ENCODE results near the gene SBF2. TPM values are rescaled to one million over a fixed set of nuclear protein-coding genes. Genes with fewer than 3 reads are reported as not detected.

SBF2 gene
- total RNA-seq, 1 experiment from 2014 or later: 31.3 TPM

DNA sequence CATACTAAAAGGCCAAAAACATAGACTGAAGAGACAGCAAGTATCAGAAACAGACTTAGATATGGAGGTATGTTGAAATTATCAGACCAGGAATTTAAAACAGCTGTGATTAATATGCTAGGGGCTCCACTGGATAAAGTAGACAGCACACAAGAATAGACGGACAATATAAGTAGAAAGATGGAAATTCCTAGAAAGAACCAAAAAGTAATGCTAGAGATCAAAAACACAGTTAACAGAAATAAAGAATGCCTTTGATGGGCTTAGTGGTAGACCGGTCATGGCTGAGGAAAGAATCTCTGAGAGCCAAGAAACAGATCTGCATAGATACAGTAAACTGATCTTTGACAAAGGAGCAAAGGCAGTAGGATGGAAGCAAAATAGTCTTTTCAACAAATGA is 380.0 kb downstream of the SBF2 start:
- Histone ChIP-seq H3K9ac (ENCODE audit: low read length) (no peak overlapping the region), H3K9me2 (replicated peaks; ENCODE audit: low read length) (no peaks in the 10 kb centered on the region), H2AFZ (ENCODE audit: low read length) (no peak overlapping the region), H3K79me2 (ENCODE audit: low read length) (no peaks in the 10 kb centered on the region), H3K36me3 (ENCODE audit: low read depth, low read length) (no peaks in the 10 kb centered on the region), H3K27me3 (ENCODE audit: low read length) (no peaks in the 10 kb centered on the region), H3K9me3 (ENCODE audit: low read length) (no peaks in the 10 kb centered on the region), H4K20me1 (ENCODE audit: low read length) (no peaks in the 10 kb centered on the region), H3F3A (ENCODE audit: low read length, unreplicated experiment) (no peaks in the 10 kb centered on the region), H3K27ac (ENCODE audit: low read length) (no peak overlapping the region), H3K4me2 (ENCODE audit: low read length) (no peak overlapping the region), H3K4me1 (ENCODE audit: insufficient read depth, low read length) (no peaks in the 10 kb centered on the region), H3K4me3 (ENCODE audit: low read length) (no peak overlapping the region)
- BruUV-seq (replicated peaks): no TSS peak
- no peak for TF ChIP-seq EZH2 (IDR thresholded peaks at IDR 0.05; ENCODE audit: low read length, unreplicated experiment)
- TF ChIP-seq, protein P1, sequence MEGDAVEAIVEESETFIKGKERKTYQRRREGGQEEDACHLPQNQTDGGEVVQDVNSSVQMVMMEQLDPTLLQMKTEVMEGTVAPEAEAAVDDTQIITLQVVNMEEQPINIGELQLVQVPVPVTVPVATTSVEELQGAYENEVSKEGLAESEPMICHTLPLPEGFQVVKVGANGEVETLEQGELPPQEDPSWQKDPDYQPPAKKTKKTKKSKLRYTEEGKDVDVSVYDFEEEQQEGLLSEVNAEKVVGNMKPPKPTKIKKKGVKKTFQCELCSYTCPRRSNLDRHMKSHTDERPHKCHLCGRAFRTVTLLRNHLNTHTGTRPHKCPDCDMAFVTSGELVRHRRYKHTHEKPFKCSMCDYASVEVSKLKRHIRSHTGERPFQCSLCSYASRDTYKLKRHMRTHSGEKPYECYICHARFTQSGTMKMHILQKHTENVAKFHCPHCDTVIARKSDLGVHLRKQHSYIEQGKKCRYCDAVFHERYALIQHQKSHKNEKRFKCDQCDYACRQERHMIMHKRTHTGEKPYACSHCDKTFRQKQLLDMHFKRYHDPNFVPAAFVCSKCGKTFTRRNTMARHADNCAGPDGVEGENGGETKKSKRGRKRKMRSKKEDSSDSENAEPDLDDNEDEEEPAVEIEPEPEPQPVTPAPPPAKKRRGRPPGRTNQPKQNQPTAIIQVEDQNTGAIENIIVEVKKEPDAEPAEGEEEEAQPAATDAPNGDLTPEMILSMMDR (conservative IDR thresholded peaks at IDR 0.05; ENCODE audit: low read depth, low read length): no peak
- no peak for TF ChIP-seq EZH2phosphoT487 (IDR thresholded peaks at IDR 0.05; ENCODE audit: borderline replicate concordance, low read length)
- CTCF ChIA-PET: no interaction called here
- ATAC-seq (no peak), DNase-seq (no peak)
- POLR2A ChIA-PET (ENCODE audit: unreplicated experiment): no interaction called here
- intact Hi-C loops (cut with micrococcal nuclease): no loop called here

DNA sequence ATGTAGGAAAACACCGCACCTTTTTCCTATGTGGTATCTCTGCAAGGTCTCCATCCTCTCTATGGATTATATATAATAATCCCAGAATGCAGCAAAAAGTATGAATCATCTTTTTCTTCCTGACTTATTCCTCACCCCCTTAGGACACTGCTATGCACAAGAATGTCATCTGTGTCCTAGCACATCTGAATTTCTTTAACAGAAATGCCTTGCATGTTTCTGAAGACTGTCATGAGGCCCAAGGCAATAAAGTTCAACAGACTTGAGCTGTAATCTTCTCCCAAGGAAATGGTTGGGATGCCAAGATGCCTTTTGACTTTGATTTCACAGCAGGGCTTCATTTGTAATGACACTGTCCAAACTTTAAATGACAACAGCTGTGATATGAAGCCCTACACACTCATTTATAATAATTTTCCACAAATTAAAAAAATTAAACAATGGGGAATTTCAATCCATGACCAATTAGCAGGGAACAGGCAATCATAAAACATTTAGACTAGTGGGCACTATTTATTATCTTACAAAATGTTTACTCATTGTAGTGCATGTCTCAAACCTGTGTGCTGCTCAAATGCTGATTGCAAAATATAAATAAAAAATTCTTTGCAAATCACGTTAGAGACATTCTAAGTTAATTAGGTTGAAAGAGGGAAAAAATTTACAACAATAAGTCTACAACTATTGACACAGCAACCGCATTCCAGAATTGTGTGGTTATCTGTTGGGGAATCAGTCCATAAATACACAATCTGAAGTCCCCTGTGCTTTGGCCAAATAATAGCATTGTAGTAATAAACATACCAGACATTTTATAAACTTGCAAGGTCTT is 387.8 kb downstream of the SBF2 start:
- Histone ChIP-seq H3K27me3 (ENCODE audit: low read length) (no peaks in the 10 kb centered on the region), H3K4me3 (ENCODE audit: low read length) (peak overlapping the region; percentile 15; the same call in 1 of the 2 replicates), H3K36me3 (ENCODE audit: low read depth, low read length) (no peaks in the 10 kb centered on the region), H2AFZ (ENCODE audit: low read length) (no peak overlapping the region), H3K9me2 (replicated peaks; ENCODE audit: low read length) (no peaks in the 10 kb centered on the region), H3K79me2 (ENCODE audit: low read length) (no peaks in the 10 kb centered on the region), H3F3A (ENCODE audit: low read length, unreplicated experiment) (peaks cover 11% of the 10 kb centered on the region), H4K20me1 (ENCODE audit: low read length) (no peaks in the 10 kb centered on the region), H3K9ac (ENCODE audit: low read length) (no peak overlapping the region), H3K27ac (ENCODE audit: low read length) (peak overlapping the region; percentile 72), H3K9me3 (ENCODE audit: low read length) (no peaks in the 10 kb centered on the region), H3K4me1 (ENCODE audit: insufficient read depth, low read length) (peaks cover 34% of the 10 kb centered on the region), H3K4me2 (ENCODE audit: low read length) (peak overlapping the region; percentile 59)
- DNase-seq: peak; percentile 95
- CTCF ChIA-PET: no interaction called here
- TF ChIP-seq, protein P1 (conservative IDR thresholded peaks at IDR 0.05; ENCODE audit: low read depth, low read length): no peak
- TF ChIP-seq EZH2phosphoT487 (IDR thresholded peaks at IDR 0.05; ENCODE audit: borderline replicate concordance, low read length): no peak
- TF ChIP-seq EZH2 (IDR thresholded peaks at IDR 0.05; ENCODE audit: low read length, unreplicated experiment): no peak
- BruUV-seq (replicated peaks): no TSS peak
- POLR2A ChIA-PET (ENCODE audit: unreplicated experiment): no interaction called here
- intact Hi-C loops (cut with micrococcal nuclease): loop anchor here (5.0 kb wide), 1 partner anchor 44 kb away; no protein-coding TSS in a partner anchor
- ATAC-seq: peak; percentile 94

DNA sequence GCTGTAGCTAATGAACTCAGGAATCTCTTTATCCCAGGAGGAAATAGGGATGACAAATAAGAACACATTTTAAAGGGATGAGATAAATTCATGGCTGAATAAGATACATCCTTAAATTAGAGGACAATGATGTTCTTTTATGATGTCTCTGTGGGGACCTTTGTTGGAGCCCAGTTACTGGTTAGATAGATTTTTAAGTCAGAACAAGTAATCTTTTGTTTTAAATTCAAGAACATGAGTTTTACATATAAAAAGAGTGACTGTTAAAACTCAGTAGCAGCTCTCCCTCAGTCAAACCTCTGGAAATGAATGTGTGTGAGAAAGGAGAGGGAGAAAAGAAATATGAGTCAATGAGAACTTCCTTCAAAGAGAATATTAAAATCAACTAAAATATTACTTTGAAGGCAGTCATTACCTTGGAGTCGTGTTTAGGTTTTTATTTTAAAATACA is 388.5 kb downstream of the SBF2 start:
- no peak overlapping the region for H3K9ac ChIP-seq (ENCODE audit: low read length)
- no TSS peak for BruUV-seq (replicated peaks)
- H2AFZ ChIP-seq (ENCODE audit: low read length): no peak overlapping the region
- H3K27ac ChIP-seq (ENCODE audit: low read length): peak overlapping the region; percentile 72
- no peaks in the 10 kb centered on the region for H3K36me3 ChIP-seq (ENCODE audit: low read depth, low read length)
- CTCF ChIA-PET: no interaction called here
- TF ChIP-seq EZH2 (IDR thresholded peaks at IDR 0.05; ENCODE audit: low read length, unreplicated experiment): no peak
- TF ChIP-seq EZH2phosphoT487 (IDR thresholded peaks at IDR 0.05; ENCODE audit: borderline replicate concordance, low read length): no peak
- TF ChIP-seq, protein P1 (conservative IDR thresholded peaks at IDR 0.05; ENCODE audit: low read depth, low read length): no peak
- peaks cover 11% of the 10 kb centered on the region for H3F3A ChIP-seq (ENCODE audit: low read length, unreplicated experiment)
- DNase-seq (no peak), ATAC-seq (peak; percentile 6)
- no peaks in the 10 kb centered on the region for H3K79me2 ChIP-seq (ENCODE audit: low read length)
- H3K4me1 ChIP-seq (ENCODE audit: insufficient read depth, low read length): peaks cover 38% of the 10 kb centered on the region
- peak overlapping the region; percentile 59 for H3K4me2 ChIP-seq (ENCODE audit: low read length)
- no peaks in the 10 kb centered on the region for H4K20me1 ChIP-seq (ENCODE audit: low read length)
- H3K9me2 ChIP-seq (replicated peaks; ENCODE audit: low read length): no peaks in the 10 kb centered on the region
- H3K27me3 ChIP-seq (ENCODE audit: low read length): no peaks in the 10 kb centered on the region
- H3K4me3 ChIP-seq (ENCODE audit: low read length): peak overlapping the region; percentile 15; the same call in 1 of the 2 replicates
- no peaks in the 10 kb centered on the region for H3K9me3 ChIP-seq (ENCODE audit: low read length)
- POLR2A ChIA-PET (ENCODE audit: unreplicated experiment): no interaction called here
- intact Hi-C loops (cut with micrococcal nuclease): loop anchor here (5.0 kb wide), 1 partner anchor 43 kb away; no protein-coding TSS in a partner anchor
